Erythroblast (primary cell): ENCODE measurements around the gene PITX2.

Source experiments
- GATA1 ChIP-seq: IDR thresholded peaks from 2 replicates; pipeline ENCODE4 v1.6.1; 2011; ENCODE audit warnings: low read depth, mild to moderate bottlenecking, control low read depth, low read length, moderate library complexity
- POLR2A ChIP-seq: IDR thresholded peaks from 2 replicates; pipeline ENCODE4 v1.6.1; 2011; ENCODE audit warnings: mild to moderate bottlenecking, low read length

- TF ChIP-seq POLR2A (no peak), GATA1 (no peak)
Observed at GRCh38 chr4:110614173-110614963, 8.5 kb downstream of the PITX2 start.
